HG02642 (cell line): Measurements from ENCODE around the gene FPR1.
"Not testable (repeated sequence)": the region's sequence is repeated elsewhere in the genome, so short reads cannot be mapped to it uniquely, and the experiment has no call there.

Experiments used
- ATAC-seq: cut with Tn5 transposase; IDR thresholded peaks from one replicate; pipeline ENCODE4 v1.9.1; 2021; ENCODE audit warnings: mild to moderate bottlenecking; ENCODE audit not compliant: unreplicated experiment, poor library complexity

Gene FPR1

DNA sequence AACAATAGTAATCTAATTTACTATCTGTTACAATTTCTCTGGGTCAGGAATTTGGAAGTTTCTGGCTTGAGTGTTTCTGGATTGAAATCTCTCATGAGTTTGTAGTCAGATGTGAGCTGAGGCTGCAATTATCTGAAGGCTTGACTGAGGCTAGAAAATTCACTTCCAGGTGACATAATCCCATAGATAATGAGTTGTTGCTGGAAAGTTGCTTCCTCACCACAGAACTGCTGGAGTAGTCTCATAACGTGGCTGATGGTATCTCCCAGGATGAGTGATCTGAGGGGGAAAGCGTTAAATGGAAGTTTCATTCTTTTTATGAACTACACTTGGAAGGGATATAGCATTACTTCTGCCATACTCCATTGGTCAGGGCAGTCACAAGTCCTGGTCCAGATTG lies 28.0 kb upstream of the FPR1 start:
- ATAC-seq, result no peak

GRCh38 chr19:51779181-51779580 lies 27.5 kb upstream of the FPR1 start:
- no peak for ATAC-seq

DNA sequence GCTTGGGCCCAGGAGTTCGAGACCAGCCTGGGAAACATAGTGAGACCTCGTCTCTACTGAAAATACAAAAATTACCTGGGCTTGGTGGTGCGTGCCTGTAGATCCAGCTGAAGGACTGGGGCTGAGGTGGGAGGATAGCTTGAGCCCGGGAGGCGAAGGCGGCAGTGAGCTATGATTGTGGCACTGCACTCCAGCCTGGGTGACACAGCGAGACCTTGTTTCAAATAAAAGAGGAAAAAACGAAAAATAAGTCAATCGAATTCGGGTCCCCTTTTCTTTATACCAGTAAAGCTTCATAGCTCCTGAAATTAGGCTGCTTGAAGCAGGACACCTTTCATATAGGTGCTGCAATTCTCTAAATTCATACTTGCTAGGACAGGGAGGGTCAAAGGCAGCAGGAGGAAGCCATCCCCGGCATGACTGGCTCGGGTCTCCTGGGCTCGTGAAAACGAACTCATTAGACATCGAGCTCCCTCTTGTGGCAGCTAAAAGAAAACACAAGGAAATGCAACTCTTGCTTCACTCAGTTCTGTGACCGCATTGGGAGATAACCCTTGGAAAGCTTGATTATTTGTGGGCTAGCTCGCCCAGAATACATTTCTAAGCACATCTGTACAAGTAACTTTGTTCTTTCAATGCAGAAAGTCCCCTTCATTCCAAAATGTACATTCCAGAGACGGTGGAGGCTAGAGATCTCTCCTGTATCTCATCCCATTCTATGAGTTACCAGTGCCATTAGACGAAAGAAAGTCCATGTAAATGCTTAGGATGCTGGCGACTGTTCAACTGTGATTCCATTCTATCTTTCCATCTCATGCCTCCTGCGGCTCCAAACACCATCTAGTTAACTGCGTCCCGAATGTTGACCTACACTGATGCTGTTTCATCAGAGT lies 26.1 kb upstream of the FPR1 start:
- no peak for ATAC-seq

GRCh38 chr19:51776561-51776960 lies 24.9 kb upstream of the FPR1 start:
- not testable (repeated sequence) for ATAC-seq

GRCh38 chr19:51772977-51773376 lies 21.3 kb upstream of the FPR1 start:
- ATAC-seq, result no peak

- ATAC-seq, result no peak
These were observed 19.9 kb upstream of the FPR1 start for GRCh38 chr19:51771376-51772130.

GRCh38 chr19:51766461-51766860 lies 14.8 kb upstream of the FPR1 start:
- ATAC-seq, result no peak

DNA sequence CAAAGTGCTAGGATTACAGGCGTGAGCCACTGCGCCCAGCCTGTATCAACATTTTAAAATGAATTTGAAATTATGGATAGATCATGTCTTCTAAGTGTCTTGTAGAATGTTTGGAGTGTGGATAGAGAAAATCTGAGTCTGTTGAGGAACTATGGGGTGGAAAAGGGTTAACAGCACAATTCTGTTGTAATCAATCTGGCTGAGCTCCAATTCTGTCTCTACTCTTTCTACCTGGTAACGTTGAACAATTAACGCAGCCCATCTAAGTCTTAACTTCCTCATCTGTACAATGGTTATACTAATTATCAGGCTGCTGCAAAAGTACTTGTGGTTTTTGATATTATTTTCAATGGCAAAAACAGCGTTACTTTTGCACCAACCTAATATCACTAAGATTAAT lies 13.4 kb upstream of the FPR1 start:
- no peak for ATAC-seq

GRCh38 chr19:51761696-51762095 lies 10.0 kb upstream of the FPR1 start:
- ATAC-seq, result no peak

DNA sequence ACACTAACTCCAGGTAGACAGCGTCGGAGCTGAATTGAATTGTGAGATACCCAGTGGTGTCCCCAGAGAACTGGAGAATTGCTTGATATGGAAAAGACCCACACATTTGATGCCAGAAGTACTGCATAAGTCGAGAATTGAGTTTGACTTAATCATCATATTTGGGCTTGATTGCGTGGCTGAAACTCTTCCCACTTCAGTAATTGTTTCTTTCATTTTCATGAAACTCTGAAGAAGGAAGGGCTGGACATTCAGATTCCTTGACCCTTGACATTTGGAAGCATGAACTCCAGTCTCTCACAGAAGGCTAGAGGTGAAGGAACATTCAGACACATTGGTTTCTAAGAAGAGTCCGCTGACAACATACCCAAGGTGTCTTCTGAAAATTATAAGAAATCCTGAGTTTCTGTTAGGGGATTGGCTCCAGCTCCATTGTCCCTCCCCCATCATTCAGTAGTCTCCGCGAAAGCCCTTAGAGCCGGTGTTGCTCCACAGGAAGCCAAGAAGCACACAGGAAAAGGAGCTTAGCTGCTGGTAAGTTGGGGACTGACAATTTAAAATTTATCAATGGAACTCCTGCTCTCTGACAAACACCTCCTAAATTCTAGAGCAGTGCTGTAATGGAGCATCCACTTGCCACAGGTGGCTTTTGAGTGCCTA lies 9.1 kb upstream of the FPR1 start, which contains the start of gene FPR2:
Gene FPR2, plus strand, starts transcription at position 484 of the 660 bp plus-strand sequence. CDS start 7,479 bp downstream, outside the sequence.
- ATAC-seq, result no peak

GRCh38 chr19:51755571-51755970 lies 3.9 kb upstream of the FPR1 start:
- no peak for ATAC-seq

- no peak for ATAC-seq
These were observed 3.1 kb upstream of the FPR1 start for GRCh38 chr19:51754770-51755169.

DNA sequence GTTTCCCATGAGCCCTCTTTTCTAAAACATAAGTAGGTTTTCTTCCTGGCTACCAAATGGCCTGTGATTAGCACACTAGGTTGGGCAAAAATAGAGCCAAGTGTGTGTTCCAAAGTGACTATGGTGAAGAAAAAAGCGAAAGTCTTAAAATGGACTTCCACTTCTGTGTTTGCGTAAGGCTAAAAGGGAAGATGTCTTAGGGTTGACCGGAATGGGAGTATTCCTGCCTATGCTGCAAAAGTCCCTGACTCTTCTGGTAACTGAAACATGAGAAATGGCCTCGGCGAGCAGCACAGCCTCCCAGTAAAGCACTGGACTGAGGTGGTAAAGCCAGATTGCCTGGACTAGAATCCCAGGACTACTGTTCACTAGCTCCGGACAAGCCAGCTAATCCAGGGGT lies 2.4 kb upstream of the FPR1 start:
- no peak for ATAC-seq

DNA sequence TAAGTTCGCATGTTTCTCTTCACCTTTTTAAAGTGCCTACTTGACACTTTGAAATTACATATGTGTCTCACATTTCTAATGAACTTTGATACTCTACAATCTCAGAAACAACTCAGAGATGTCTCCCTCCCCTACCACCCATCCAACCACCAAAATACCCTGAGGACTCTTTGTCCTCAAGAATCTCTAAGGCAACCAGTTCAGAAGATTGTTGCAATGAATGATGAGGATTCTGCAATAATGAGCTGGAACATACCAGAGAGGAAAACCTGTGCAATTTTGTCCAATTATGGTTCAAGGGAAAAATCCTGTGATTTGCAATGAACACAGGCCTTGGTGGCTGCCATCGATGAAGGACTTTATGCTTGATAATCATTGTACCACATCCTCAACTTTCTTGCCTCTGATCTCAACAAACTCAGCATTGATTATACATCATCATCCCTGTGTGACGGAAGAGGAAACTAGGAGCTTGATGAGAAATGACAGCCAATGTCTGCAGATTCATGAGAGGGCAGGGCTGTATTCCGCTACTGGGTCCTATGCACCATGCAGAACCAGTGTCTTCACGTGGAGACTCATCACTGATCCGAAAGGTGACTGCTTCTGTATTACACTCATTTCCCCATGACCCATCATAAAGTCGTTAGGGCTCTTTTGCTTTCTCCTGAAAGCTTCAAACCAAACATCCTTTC lies 1.1 kb downstream of the FPR1 start:
- no peak for ATAC-seq

DNA sequence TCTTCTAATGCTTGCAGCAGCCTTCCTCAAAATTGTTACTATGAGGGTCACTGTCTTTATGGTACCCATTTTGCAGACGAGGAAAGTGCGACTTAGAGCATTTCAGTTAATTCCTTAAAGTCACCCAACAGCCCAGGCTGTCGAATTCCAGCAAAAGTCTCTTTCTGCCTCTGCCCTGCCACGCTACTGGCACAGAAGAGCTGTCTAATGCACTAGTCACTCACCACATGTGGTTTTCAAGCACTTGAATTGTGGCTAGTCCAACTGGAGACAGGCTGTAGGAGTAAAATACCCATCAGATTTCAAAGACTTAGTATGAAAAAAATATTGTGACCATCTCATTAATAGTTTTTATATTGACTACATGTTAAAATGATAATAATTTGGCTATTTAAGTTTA lies 1.7 kb downstream of the FPR1 start:
- ATAC-seq, result no peak

GRCh38 chr19:51746731-51747130 lies 4.9 kb downstream of the FPR1 start:
- ATAC-seq, result no peak

DNA sequence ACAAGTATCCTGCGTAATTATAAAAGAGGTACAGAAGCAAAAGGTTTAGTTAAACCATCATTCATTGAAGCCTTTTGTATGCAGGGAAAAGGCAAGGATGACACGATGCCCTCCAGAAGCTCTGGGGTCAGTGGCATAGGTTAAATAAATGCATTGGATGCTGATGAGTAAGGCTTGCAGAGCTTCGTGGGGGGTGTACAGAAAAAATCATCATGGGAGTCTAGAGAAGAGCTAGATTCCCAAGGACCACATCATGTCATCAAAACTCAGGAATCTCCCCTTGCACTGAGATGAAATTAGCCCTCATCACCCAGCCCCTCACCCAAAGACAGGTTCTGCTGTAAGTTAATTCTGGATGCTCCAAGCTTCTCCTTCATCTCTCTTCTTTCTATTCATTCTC lies 8.3 kb downstream of the FPR1 start:
- no peak for ATAC-seq

DNA sequence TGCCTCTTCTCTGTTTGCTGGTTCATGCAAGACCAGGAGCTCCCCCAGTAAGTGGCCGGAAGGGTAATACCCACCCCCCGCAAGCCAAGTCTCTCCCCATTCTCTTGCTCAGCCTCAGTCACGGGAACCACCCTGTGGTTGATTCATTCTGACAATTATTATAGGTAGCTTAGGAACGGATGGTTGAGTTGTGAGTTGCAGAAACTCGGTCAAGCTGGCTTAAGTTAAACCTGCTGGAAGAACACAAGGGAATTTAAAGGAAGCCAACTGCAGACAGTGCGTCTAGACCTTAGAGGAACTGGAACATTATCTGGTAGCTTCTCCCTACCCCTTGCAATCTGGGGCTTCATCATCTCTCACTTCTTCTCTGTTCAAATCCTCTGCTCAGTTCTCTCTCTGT lies 8.9 kb downstream of the FPR1 start:
- ATAC-seq, result no peak

DNA sequence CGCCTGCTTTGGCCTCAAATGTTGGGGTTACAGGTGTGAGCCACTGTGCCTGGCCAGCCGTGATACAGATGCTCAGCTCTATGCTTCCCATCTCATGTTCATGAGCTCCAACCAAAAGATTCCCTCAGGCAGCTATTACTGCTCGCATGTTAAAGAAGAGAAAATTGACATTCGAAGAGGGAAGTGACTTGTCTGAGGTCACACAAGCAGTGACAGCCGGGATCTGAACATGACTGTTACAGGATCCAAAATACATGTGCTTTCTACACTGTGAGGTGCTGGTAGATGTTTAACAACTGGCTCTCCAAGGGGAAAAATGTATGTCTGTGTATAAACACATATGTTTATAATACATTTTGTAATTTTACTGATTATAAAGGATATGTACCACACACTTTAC lies 11.3 kb downstream of the FPR1 start:
- ATAC-seq, result no peak

DNA sequence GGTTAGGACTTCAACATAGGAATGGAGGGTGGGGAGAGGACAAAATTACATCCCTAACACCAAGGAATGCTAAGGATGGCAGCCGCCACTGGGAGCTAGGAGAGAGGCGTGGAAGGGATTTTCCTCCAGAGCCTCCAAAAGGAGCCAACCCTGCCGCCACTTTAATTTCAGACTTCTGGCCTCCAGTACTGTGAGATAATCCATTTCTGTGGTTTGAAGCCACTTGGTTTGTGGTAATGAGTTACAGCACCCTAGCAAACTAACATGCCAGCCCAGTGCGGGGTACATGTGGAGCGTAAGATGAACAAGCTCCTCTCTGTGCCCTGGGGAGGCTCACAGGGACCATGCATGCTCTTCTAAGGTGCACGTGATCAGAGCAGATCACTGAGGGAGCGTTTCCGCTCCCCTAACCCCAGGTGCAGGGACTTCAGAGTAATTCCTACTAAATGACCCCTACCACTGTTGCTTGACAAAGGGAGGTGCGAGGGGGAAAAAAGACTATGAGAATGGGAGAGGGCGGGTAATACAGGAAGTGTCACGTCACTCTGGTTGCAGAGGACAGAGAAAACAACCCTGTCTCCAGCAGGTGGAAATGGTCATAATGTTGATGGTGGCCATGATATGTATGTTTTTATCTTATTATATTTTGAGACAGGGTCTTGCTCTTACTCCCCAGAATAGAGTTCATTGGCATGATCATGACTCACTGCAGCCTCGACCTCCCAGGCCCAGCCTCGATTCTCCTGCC lies 12.0 kb downstream of the FPR1 start:
- ATAC-seq, result no peak
